Hepatocyte (in vitro differentiated cells): ENCODE results near the gene TNFRSF6B. TPM values are rescaled to one million over a fixed set of nuclear protein-coding genes. Genes with fewer than 3 reads are reported as not detected.
"Not testable (repeated sequence)": the region's sequence is repeated elsewhere in the genome, so short reads cannot be mapped to it uniquely, and the experiment has no call there.

Experiments
- DNase-seq: peaks from one replicate; pipeline ENCODE4 v3.0.0-alpha.2; 2016; ENCODE audit warnings: low spot score
- H2AFZ ChIP-seq: fragments of 200-600 bp; sonication (generic); 2 replicates; pipeline ENCODE4 v1.6.0; 2016; ENCODE audit warnings: antibody characterized with exemption, mild to moderate bottlenecking
- H3K27ac ChIP-seq: fragments of 200-600 bp; sonication (generic); 2 replicates; pipeline ENCODE4 v1.5.1; 2016; ENCODE audit warnings: mild to moderate bottlenecking
- H3K27me3 ChIP-seq: fragments of 200-600 bp; sonication (generic); 2 replicates; pipeline ENCODE4 v1.6.1; 2016
- H3K36me3 ChIP-seq: fragments of 200-600 bp; sonication (generic); replicated peaks from 2 replicates; pipeline ENCODE4 v1.5.1; 2016; ENCODE audit warnings: low read depth; ENCODE audit not compliant: insufficient read depth
- H3K4me1 ChIP-seq: fragments of 200-600 bp; sonication (generic); 2 replicates; pipeline ENCODE4 v1.5.1; 2016; ENCODE audit warnings: mild to moderate bottlenecking, moderate library complexity; ENCODE audit not compliant: insufficient read depth
- H3K4me2 ChIP-seq: fragments of 200-600 bp; sonication (generic); 2 replicates; pipeline ENCODE4 v1.6.0; 2016
- H3K4me3 ChIP-seq: fragments of 200-600 bp; sonication (generic); 2 replicates; pipeline ENCODE4 v1.5.1; 2016; ENCODE audit warnings: mild to moderate bottlenecking
- H3K79me2 ChIP-seq: fragments of 200-600 bp; sonication (generic); 2 replicates; pipeline ENCODE4 v1.6.0; 2017; ENCODE audit warnings: mild to moderate bottlenecking
- H3K9me2 ChIP-seq: fragments of 200-600 bp; sonication (generic); replicated peaks from 2 replicates; pipeline ENCODE4 v1.6.0; 2017; ENCODE audit warnings: mild to moderate bottlenecking; ENCODE audit not compliant: insufficient read depth
- H3K9me3 ChIP-seq: fragments of 200-600 bp; sonication (generic); 2 replicates; pipeline ENCODE4 v1.5.1; 2016; ENCODE audit warnings: low read depth, mild to moderate bottlenecking
- H4K20me1 ChIP-seq: fragments of 200-600 bp; sonication (generic); 2 replicates; pipeline ENCODE4 v1.6.0; 2016; ENCODE audit warnings: mild to moderate bottlenecking; ENCODE audit not compliant: insufficient read depth, poor library complexity, severe bottlenecking
- EZH2 ChIP-seq: fragments of 200-600 bp; sonication (generic); IDR thresholded peaks from 2 replicates; pipeline ENCODE4 v1.6.1; 2016; ENCODE audit warnings: antibody characterized with exemption, mild to moderate bottlenecking, borderline replicate concordance
- EZH2phosphoT487 ChIP-seq: fragments of 200-600 bp; sonication (generic); IDR thresholded peaks from one replicate; pipeline ENCODE4 v1.6.1; 2018; ENCODE audit warnings: antibody characterized with exemption, mild to moderate bottlenecking, low read depth, moderate library complexity; ENCODE audit not compliant: unreplicated experiment, severe bottlenecking
- WGBS: methylation state at CpG from one replicate; pipeline ENCODE4 v1.1.6; 2016; ENCODE audit warnings: low lambda C conversion rate; ENCODE audit errors: missing lambda C conversion rate; 5-methylcytosine and 5-hydroxymethylcytosine counted together
- polyA plus RNA-seq: library from polyadenylated mRNA; unstranded; fragments of >200 nt; fragmentation: Nextera tagmentation; extraction: Ambion mirVana; gene quantifications from 2 replicates; pipeline ENCODE4 v1.2.1, GENCODE V29; 2016
- total RNA-seq: library from RNA; depleted of rRNA; stranded (reverse); fragments of >200 nt; gene quantifications from 2 replicates; pipeline ENCODE4 v1.2.3, GENCODE V29; 2014
- TF ChIP-seq, protein P1 (sequence below): fragments of 200-600 bp; sonication (generic); IDR thresholded peaks from 2 replicates; pipeline ENCODE4 v1.5.1; 2016; ENCODE audit warnings: antibody characterized with exemption, mild to moderate bottlenecking; ENCODE audit not compliant: poor library complexity

TNFRSF6B gene, protein sequence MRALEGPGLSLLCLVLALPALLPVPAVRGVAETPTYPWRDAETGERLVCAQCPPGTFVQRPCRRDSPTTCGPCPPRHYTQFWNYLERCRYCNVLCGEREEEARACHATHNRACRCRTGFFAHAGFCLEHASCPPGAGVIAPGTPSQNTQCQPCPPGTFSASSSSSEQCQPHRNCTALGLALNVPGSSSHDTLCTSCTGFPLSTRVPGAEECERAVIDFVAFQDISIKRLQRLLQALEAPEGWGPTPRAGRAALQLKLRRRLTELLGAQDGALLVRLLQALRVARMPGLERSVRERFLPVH
- total RNA-seq = 0.97 and 3.3 TPM in 2 replicates
- 4.2 and 5.1 TPM in 2 replicates for polyA plus RNA-seq

DNA sequence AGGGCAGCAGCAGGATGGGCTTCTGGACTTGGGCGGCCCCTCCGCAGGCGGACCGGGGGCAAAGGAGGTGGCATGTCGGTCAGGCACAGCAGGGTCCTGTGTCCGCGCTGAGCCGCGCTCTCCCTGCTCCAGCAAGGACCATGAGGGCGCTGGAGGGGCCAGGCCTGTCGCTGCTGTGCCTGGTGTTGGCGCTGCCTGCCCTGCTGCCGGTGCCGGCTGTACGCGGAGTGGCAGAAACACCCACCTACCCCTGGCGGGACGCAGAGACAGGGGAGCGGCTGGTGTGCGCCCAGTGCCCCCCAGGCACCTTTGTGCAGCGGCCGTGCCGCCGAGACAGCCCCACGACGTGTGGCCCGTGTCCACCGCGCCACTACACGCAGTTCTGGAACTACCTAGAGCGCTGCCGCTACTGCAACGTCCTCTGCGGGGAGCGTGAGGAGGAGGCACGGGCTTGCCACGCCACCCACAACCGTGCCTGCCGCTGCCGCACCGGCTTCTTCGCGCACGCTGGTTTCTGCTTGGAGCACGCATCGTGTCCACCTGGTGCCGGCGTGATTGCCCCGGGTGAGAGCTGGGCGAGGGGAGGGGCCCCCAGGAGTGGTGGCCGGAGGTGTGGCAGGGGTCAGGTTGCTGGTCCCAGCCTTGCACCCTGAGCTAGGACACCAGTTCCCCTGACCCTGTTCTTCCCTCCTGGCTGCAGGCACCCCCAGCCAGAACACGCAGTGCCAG is at the start of gene TNFRSF6B:
Gene TNFRSF6B (plus strand): TSS at position 25 of the 729 bp plus-strand sequence. CDS start 116 bp downstream, at position 141.
- H3K9me3 ChIP-seq = no peaks in the 10 kb centered on the region
- no peaks in the 10 kb centered on the region for H3K79me2 ChIP-seq
- H3K4me2 ChIP-seq = peak within 1 kb of the TSS; percentile 86
- no peaks in the 10 kb centered on the region for H3K27me3 ChIP-seq
- peaks cover 10% of the 10 kb centered on the region for H3K4me1 ChIP-seq
- no peaks in the 10 kb centered on the region for H4K20me1 ChIP-seq
- no peaks in the 10 kb centered on the region for H3K36me3 ChIP-seq
- no peak within 1 kb of the TSS for H3K27ac ChIP-seq
- TF ChIP-seq, protein P1, sequence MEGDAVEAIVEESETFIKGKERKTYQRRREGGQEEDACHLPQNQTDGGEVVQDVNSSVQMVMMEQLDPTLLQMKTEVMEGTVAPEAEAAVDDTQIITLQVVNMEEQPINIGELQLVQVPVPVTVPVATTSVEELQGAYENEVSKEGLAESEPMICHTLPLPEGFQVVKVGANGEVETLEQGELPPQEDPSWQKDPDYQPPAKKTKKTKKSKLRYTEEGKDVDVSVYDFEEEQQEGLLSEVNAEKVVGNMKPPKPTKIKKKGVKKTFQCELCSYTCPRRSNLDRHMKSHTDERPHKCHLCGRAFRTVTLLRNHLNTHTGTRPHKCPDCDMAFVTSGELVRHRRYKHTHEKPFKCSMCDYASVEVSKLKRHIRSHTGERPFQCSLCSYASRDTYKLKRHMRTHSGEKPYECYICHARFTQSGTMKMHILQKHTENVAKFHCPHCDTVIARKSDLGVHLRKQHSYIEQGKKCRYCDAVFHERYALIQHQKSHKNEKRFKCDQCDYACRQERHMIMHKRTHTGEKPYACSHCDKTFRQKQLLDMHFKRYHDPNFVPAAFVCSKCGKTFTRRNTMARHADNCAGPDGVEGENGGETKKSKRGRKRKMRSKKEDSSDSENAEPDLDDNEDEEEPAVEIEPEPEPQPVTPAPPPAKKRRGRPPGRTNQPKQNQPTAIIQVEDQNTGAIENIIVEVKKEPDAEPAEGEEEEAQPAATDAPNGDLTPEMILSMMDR = no peak
- no peak for TF ChIP-seq EZH2phosphoT487
- TF ChIP-seq EZH2 = no peak
- H3K4me3 ChIP-seq = no peak within 1 kb of the TSS
- DNase-seq = no peak
- no peaks in the 10 kb centered on the region for H3K9me2 ChIP-seq
- WGBS = 17% methylated on average over 52 of the region's 52 CpGs
- H2AFZ ChIP-seq = no peak within 1 kb of the TSS

GRCh38 chr20:63648190-63648589 is 48.3 kb upstream of the TNFRSF6B start:
- Histone ChIP-seq H3K79me2 (peaks cover 5% of the 10 kb centered on the region), H3K4me2 (no peak overlapping the region), H3K27ac (no peak overlapping the region), H3K9me3 (no peaks in the 10 kb centered on the region), H3K4me1 (peaks cover 3% of the 10 kb centered on the region), H3K4me3 (no peak overlapping the region), H3K36me3 (no peaks in the 10 kb centered on the region), H3K27me3 (peaks cover 3% of the 10 kb centered on the region), H4K20me1 (peaks cover 13% of the 10 kb centered on the region), H3K9me2 (no peaks in the 10 kb centered on the region), H2AFZ (no peak overlapping the region)
- 92% methylated on average over 6 of the region's 6 CpGs for WGBS
- no peak for DNase-seq
- TF ChIP-seq, protein P1 = no peak
- TF ChIP-seq EZH2phosphoT487 (no peak), EZH2 (no peak)

GRCh38 chr20:63648895-63649589 is 47.4 kb upstream of the TNFRSF6B start:
- Histone ChIP-seq H3K9me3 (no peaks in the 10 kb centered on the region), H3K4me1 (peaks cover 3% of the 10 kb centered on the region), H3K9me2 (no peaks in the 10 kb centered on the region), H3K4me2 (no peak overlapping the region), H3K27me3 (peaks cover 3% of the 10 kb centered on the region), H2AFZ (no peak overlapping the region), H4K20me1 (peaks cover 13% of the 10 kb centered on the region), H3K27ac (no peak overlapping the region), H3K79me2 (peaks cover 5% of the 10 kb centered on the region), H3K4me3 (no peak overlapping the region), H3K36me3 (no peaks in the 10 kb centered on the region)
- DNase-seq = no peak
- no peak for TF ChIP-seq EZH2phosphoT487
- TF ChIP-seq, protein P1 = no peak
- no peak for TF ChIP-seq EZH2
- WGBS = 92% methylated on average over 11 of the region's 11 CpGs

- H3K9me3 ChIP-seq, H3K4me1 ChIP-seq, H3K27ac ChIP-seq, H3K9me2 ChIP-seq, H3K4me2 ChIP-seq, H3K79me2 ChIP-seq, H3K36me3 ChIP-seq, H3K27me3 ChIP-seq, DNase-seq, H2AFZ ChIP-seq, H3K4me3 ChIP-seq: not testable (repeated sequence)
- H4K20me1 ChIP-seq = peaks cover 13% of the 10 kb centered on the region
- 90% methylated on average over 4 of the region's 25 CpGs for WGBS
Measured at GRCh38 chr20:63650486-63650885, 46.0 kb upstream of the TNFRSF6B start.
